GM19452 (cell line): ENCODE measurements around the gene COL3A1.

Experiments used
- ATAC-seq: cut with Tn5 transposase; IDR thresholded peaks from one replicate; pipeline ENCODE4 v1.9.1; 2021; ENCODE audit not compliant: unreplicated experiment

The COL3A1 gene

GRCh38 chr2:189014449-189015138, 40.4 kb downstream of the COL3A1 start:
- no peak for ATAC-seq

- no peak for ATAC-seq
These were observed 41.2 kb downstream of the COL3A1 start for GRCh38 chr2:189015359-189015758.

- no peak for ATAC-seq
These were observed 42.2 kb downstream of the COL3A1 start for GRCh38 chr2:189016311-189016861.

- no peak for ATAC-seq
These were observed 44.5 kb downstream of the COL3A1 start for GRCh38 chr2:189018631-189019030.

- no peak for ATAC-seq
These were observed 46.0 kb downstream of the COL3A1 start for GRCh38 chr2:189020179-189020578.

- ATAC-seq, result no peak
These were observed 47.9 kb downstream of the COL3A1 start for GRCh38 chr2:189022053-189022481.

GRCh38 chr2:189022492-189022891, 48.3 kb downstream of the COL3A1 start:
- ATAC-seq, result no peak

GRCh38 chr2:189024901-189025618, 50.9 kb downstream of the COL3A1 start:
- ATAC-seq, result peak; percentile 66

GRCh38 chr2:189037518-189037917, 63.3 kb downstream of the COL3A1 start:
- no peak for ATAC-seq

- no peak for ATAC-seq
These were observed 71.7 kb downstream of the COL3A1 start for GRCh38 chr2:189045836-189046235.

- no peak for ATAC-seq
These were observed 72.1 kb downstream of the COL3A1 start for GRCh38 chr2:189046320-189046719.

GRCh38 chr2:189047171-189047888, 73.2 kb downstream of the COL3A1 start:
- no peak for ATAC-seq

- ATAC-seq, result no peak
These were observed 74.0 kb downstream of the COL3A1 start for GRCh38 chr2:189048189-189048588.

- no peak for ATAC-seq
These were observed 75.6 kb downstream of the COL3A1 start for GRCh38 chr2:189049709-189050164.

GRCh38 chr2:189050165-189050712, 76.1 kb downstream of the COL3A1 start:
- ATAC-seq, result no peak

- no peak for ATAC-seq
These were observed 82.3 kb downstream of the COL3A1 start for GRCh38 chr2:189056200-189057106.

GRCh38 chr2:189057316-189057715, 83.1 kb downstream of the COL3A1 start:
- no peak for ATAC-seq

GRCh38 chr2:189060096-189060642, 86.0 kb downstream of the COL3A1 start:
- no peak for ATAC-seq
